Gastroesophageal sphincter (tissue), 4 donors: ENCODE measurements around the gene VAPB. TPM values are rescaled to one million over a fixed set of nuclear protein-coding genes. Genes with fewer than 3 reads are reported as not detected.

Source experiments
- ATAC-seq: fragments of 150-250 bp; one replicate; pipeline ENCODE4 v1.9.1; 2016; ENCODE audit warnings: mild to moderate bottlenecking, moderate library complexity
- H3K27ac ChIP-seq, 4 donors: fragments of 200-600 bp; sonication (generic) in 3 of 4; 1 replicate in 3 of 4; 2 replicates in 1 of 4; pipeline ENCODE4 v1.5.1; 2016 to 2019
- H3K27me3 ChIP-seq: fragments of 200-600 bp; sonication (generic); one replicate; pipeline ENCODE4 v1.5.1; 2019
- H3K36me3 ChIP-seq, 2 donors: fragments of 200-600 bp; sonication (generic); one replicate each; pipeline ENCODE4 v1.5.1; 2019; ENCODE audit warnings: control low read depth in 1 of 2
- H3K4me1 ChIP-seq, 3 donors: fragments of 200-600 bp; sonication (generic); 1 replicate in 2 of 3; 2 replicates in 1 of 3; pipeline ENCODE4 v1.5.1; 2016 to 2019; ENCODE audit warnings: control low read depth in 2 of 3
- H3K4me3 ChIP-seq, 2 donors: fragments of 200-600 bp; sonication (generic); one replicate each; pipeline ENCODE4 v1.5.1; 2019; ENCODE audit warnings: mild to moderate bottlenecking in 1 of 2, moderate library complexity in 1 of 2
- H3K9me3 ChIP-seq, 3 donors: fragments of 200-600 bp; sonication (generic); one replicate each; pipeline ENCODE4 v1.5.1; 2017 to 2019; ENCODE audit warnings: control low read depth in 2 of 3
- CTCF ChIP-seq, 4 experiments: fragments of 200-600 bp in 2 of 4; fragments of 450-650 bp in 2 of 4; sonication (generic) in 1 of 4; IDR thresholded peaks; one replicate each; pipeline ENCODE4 v1.5.1; 2017 to 2019; ENCODE audit warnings: antibody characterized with exemption in 4 of 4, mild to moderate bottlenecking in 2 of 4, moderate library complexity in 2 of 4
- EP300 ChIP-seq: sonication (generic); formaldehyde crosslinking; IDR thresholded peaks from one replicate; pipeline ENCODE4 v1.6.1; 2017; ENCODE audit warnings: antibody characterized with exemption, mild to moderate bottlenecking
- POLR2A ChIP-seq, 2 donors: fragments of 450-650 bp; IDR thresholded peaks; one replicate each; pipeline ENCODE4 v1.6.1; 2017; ENCODE audit warnings: antibody characterized with exemption in 2 of 2, mild to moderate bottlenecking in 2 of 2, moderate library complexity in 1 of 2
- POLR2AphosphoS5 ChIP-seq: sonication (generic); formaldehyde crosslinking; IDR thresholded peaks from one replicate; pipeline ENCODE4 v1.6.1; 2017; ENCODE audit warnings: antibody characterized with exemption
- WGBS, 2 donors: methylation state at CpG; one replicate each; pipeline ENCODE4 v1.1.5; 2018; ENCODE audit warnings: low coverage in 1 of 2; 5-methylcytosine and 5-hydroxymethylcytosine counted together
- total RNA-seq, 4 donors: library from RNA; depleted of rRNA; stranded (reverse); fragments of >200 nt; gene quantifications; one replicate each; pipeline ENCODE4 v1.1.0, GENCODE V29; 2016

VAPB gene
- total RNA-seq, 4 donors from 2014 or later = 30.4 to 43.1 (median 35.9) TPM

- TF ChIP-seq POLR2A (IDR thresholded peaks at IDR 0.05) (no peak), EP300 (no peak), POLR2AphosphoS5 (no peak), CTCF (IDR thresholded peaks at IDR 0.05) (no peak)
- ATAC-seq = no peak
- H3K27me3 ChIP-seq = no peaks in the 10 kb centered on the region
- no peak overlapping the region for H3K4me3 ChIP-seq
- no peaks in the 10 kb centered on the region for H3K9me3 ChIP-seq
- H3K27ac ChIP-seq = peak overlapping the region in 1 of 4 donors; percentile 19
- H3K4me1 ChIP-seq = peaks cover 4 to 15% (median 9%) of the 10 kb centered on the region in 3 donors
- peaks cover 0 to 65% of the 10 kb centered on the region in 2 donors for H3K36me3 ChIP-seq
Observed at GRCh38 chr20:58360936-58361335, 28.1 kb upstream of the VAPB start.

DNA sequence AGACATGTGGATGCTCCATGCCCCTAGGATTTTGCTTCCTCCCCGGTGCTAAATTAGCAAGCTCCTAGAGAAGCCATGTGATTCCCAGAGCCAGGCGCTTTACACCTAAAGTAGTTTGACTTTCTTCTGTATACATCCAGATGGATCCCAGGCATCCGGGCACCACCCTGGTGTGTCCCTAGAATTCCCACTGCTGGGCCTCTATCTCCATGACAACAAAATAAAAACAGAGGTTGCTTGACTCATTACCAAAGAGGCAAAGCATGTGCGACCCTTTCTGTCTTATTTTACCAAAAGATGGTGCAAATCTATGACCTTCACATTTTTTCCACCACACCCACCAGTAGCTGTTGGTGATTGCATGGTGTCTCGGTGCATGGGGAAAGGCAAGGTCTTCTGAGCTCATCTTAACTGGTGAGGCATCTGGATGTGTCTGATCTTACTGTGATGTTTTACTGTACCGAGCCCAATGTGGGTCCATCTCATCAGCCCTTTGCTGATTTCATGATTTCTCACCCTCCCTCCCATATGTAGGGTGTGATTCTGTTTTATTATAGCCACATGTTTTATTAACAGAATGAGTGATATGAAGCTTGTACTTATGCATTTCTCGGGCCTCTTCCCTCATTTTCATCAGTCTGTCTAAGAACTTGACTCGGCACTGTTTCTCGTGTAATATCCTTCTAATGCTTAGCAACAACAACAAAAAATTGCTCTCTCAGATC lies 27.4 kb upstream of the VAPB start:
- ATAC-seq = no peak
- H3K36me3 ChIP-seq = peaks cover 0 to 59% of the 10 kb centered on the region in 2 donors
- H3K4me3 ChIP-seq = no peak overlapping the region
- TF ChIP-seq CTCF (IDR thresholded peaks at IDR 0.05) = no peak
- no peak for TF ChIP-seq EP300
- TF ChIP-seq POLR2AphosphoS5 = no peak
- TF ChIP-seq POLR2A (IDR thresholded peaks at IDR 0.05) = no peak
- 38 to 39% methylated on average over 8 to 9 of the region's 9 CpGs for WGBS, 2 donors
- peaks cover 7 to 22% (median 9%) of the 10 kb centered on the region in 3 donors for H3K4me1 ChIP-seq
- H3K27ac ChIP-seq = peak overlapping the region in 1 of 4 donors; percentile 19
- no peaks in the 10 kb centered on the region for H3K27me3 ChIP-seq
- H3K9me3 ChIP-seq = no peaks in the 10 kb centered on the region

- no peak overlapping the region for H3K4me3 ChIP-seq
- no peaks in the 10 kb centered on the region for H3K27me3 ChIP-seq
- 86 to 92% methylated on average over 1 of the region's 1 CpG for whole genome bisulfite sequencing, 2 donors
- no peak for TF ChIP-seq POLR2AphosphoS5
- no peak for TF ChIP-seq POLR2A (IDR thresholded peaks at IDR 0.05)
- no peak for TF ChIP-seq CTCF (IDR thresholded peaks at IDR 0.05)
- no peak for TF ChIP-seq EP300
- no peaks in the 10 kb centered on the region for H3K9me3 ChIP-seq
- H3K27ac ChIP-seq = peak overlapping the region in 1 of 4 donors; percentile 19
- H3K4me1 ChIP-seq = peaks cover 7 to 23% (median 9%) of the 10 kb centered on the region in 3 donors
- no peak for ATAC-seq
- peaks cover 0 to 54% of the 10 kb centered on the region in 2 donors for H3K36me3 ChIP-seq
Observed at GRCh38 chr20:58362206-58362516, 26.9 kb upstream of the VAPB start.

- no peak for TF ChIP-seq POLR2AphosphoS5
- no peak for TF ChIP-seq POLR2A (IDR thresholded peaks at IDR 0.05)
- no peak for ATAC-seq
- Histone ChIP-seq H3K27me3 (no peaks in the 10 kb centered on the region), H3K36me3 (peaks cover 0 to 51% of the 10 kb centered on the region in 2 donors), H3K4me1 (peaks cover 7 to 23% (median 9%) of the 10 kb centered on the region in 3 donors), H3K9me3 (no peaks in the 10 kb centered on the region), H3K27ac (no peak overlapping the region), H3K4me3 (no peak overlapping the region)
- WGBS, 2 donors = 86 to 91% methylated on average over 4 of the region's 4 CpGs
Observed at GRCh38 chr20:58362970-58363369, 26.1 kb upstream of the VAPB start.

GRCh38 chr20:58366866-58367265 lies 22.2 kb upstream of the VAPB start:
- H3K9me3 ChIP-seq = no peaks in the 10 kb centered on the region
- TF ChIP-seq CTCF (IDR thresholded peaks at IDR 0.05) (no peak), EP300 (no peak), POLR2AphosphoS5 (peak; percentile 56)
- H3K4me3 ChIP-seq = no peak overlapping the region
- peaks cover 0 to 23% of the 10 kb centered on the region in 2 donors for H3K36me3 ChIP-seq
- peak overlapping the region in 1 of 4 donors; percentile 50 for H3K27ac ChIP-seq
- ATAC-seq = no peak
- peaks cover 0 to 10% (median 3%) of the 10 kb centered on the region in 3 donors for H3K4me1 ChIP-seq
- 20 to 46% methylated on average over 3 of the region's 3 CpGs for WGBS, 2 donors
- no peaks in the 10 kb centered on the region for H3K27me3 ChIP-seq
